Fibroblast of upper back skin (primary cell): Measurements from ENCODE around the gene SMG6.
A peak's percentile ranks its signal among the peaks of the same experiment; 100 is the strongest.
"Not testable (repeated sequence)": the region's sequence is repeated elsewhere in the genome, so short reads cannot be mapped to it uniquely, and the experiment has no call there.

Source experiments
- DNase-seq: peaks from one replicate; pipeline ENCODE4 v3.0.0-alpha.2; 2013

The SMG6 gene

GRCh38 chr17:2303204-2304188 lies at the start of gene SMG6, which contains the start of gene SRR:
SMG6 (minus strand) TSS chr17:2303785; CDS start chr17:2303720, 65 bp downstream.
SRR (plus strand) TSS chr17:2303950; CDS start chr17:2315561, 11,611 bp downstream.
- DNase-seq: peak; percentile 87

GRCh38 chr17:2351269-2351668 lies 47.7 kb upstream of the SMG6 start:
- DNase-seq: no peak

- DNase-seq: peak; percentile 73
Observed at GRCh38 chr17:2347805-2348685, 44.5 kb upstream of the SMG6 start.

- no peak for DNase-seq
Observed at GRCh38 chr17:2346475-2346874, 42.9 kb upstream of the SMG6 start.

GRCh38 chr17:2344528-2344927 lies 40.9 kb upstream of the SMG6 start:
- DNase-seq: no peak

- no peak for DNase-seq
Observed at GRCh38 chr17:2343421-2343820, 39.8 kb upstream of the SMG6 start.

- DNase-seq: no peak
Observed at GRCh38 chr17:2338315-2338657, 34.7 kb upstream of the SMG6 start.

- peak; percentile 38 for DNase-seq
Observed at GRCh38 chr17:2337544-2338314, 34.1 kb upstream of the SMG6 start.

- DNase-seq: peak; percentile 59
Observed at GRCh38 chr17:2336852-2337543, 33.4 kb upstream of the SMG6 start, which contains the start of gene SGSM2. SGSM2 (plus strand) TSS chr17:2337501; CDS start chr17:2337689, 188 bp downstream.

GRCh38 chr17:2336215-2336851 lies 32.7 kb upstream of the SMG6 start, which contains the start of gene TSR1:
TSR1 (minus strand) TSS chr17:2336457; CDS start chr17:2336427, 30 bp downstream.
- peak; percentile 91 for DNase-seq

GRCh38 chr17:2335726-2336214 lies 32.2 kb upstream of the SMG6 start:
- peak; percentile 37 for DNase-seq

- no peak for DNase-seq
Observed at GRCh38 chr17:2331303-2331702, 27.7 kb upstream of the SMG6 start.

- DNase-seq: no peak
Observed at GRCh38 chr17:2323629-2324314, 20.2 kb upstream of the SMG6 start.

GRCh38 chr17:2321399-2321798 lies 17.8 kb upstream of the SMG6 start:
- no peak for DNase-seq

- no peak for DNase-seq
Observed at GRCh38 chr17:2319051-2319450, 15.5 kb upstream of the SMG6 start.

GRCh38 chr17:2317796-2318195 lies 14.2 kb upstream of the SMG6 start:
- DNase-seq: no peak

- DNase-seq: not testable (repeated sequence)
Observed at GRCh38 chr17:2316916-2317205, 13.3 kb upstream of the SMG6 start.

GRCh38 chr17:2312736-2313135 lies 9.2 kb upstream of the SMG6 start:
- DNase-seq: no peak

- peak; percentile 24 for DNase-seq
Observed at GRCh38 chr17:2309338-2310154, 6.0 kb upstream of the SMG6 start.

GRCh38 chr17:2304931-2305330 lies 1.3 kb upstream of the SMG6 start:
- no peak for DNase-seq
